PC-3 (cell line): ENCODE results near the gene CPSF4L. TPM values are rescaled to one million over a fixed set of nuclear protein-coding genes. Genes with fewer than 3 reads are reported as not detected.
"Not testable (repeated sequence)": the region's sequence is repeated elsewhere in the genome, so short reads cannot be mapped to it uniquely, and the experiment has no call there.

ENCODE experiments used
- ATAC-seq: fragments of 200-7000 bp; cut with Tn5 transposase; 2 replicates; pipeline ENCODE4 v1.9.1; 2020; ENCODE audit warnings: mild to moderate bottlenecking, moderate library complexity
- BruUV-seq: library from RNA; stranded (reverse); fragments of 400-500 nt; replicated peaks from 2 replicates; lab custom pipeline; 2021; lab: Mats Ljungman, UMichigan
- CTCF ChIA-PET: fragments of 300-600 bp; sonication (Branson Sonifier 250); formaldehyde crosslinking; loops from one replicate; lab custom pipeline; 2022; ENCODE audit warnings: antibody characterized with exemption; lab: Charles Lee
- POLR2A ChIA-PET: fragments of 300-600 bp; sonication (Branson Sonifier 250); formaldehyde crosslinking; loops from one replicate; lab custom pipeline; 2022; ENCODE audit warnings: antibody characterized with exemption; ENCODE audit not compliant: unreplicated experiment; lab: Charles Lee
- DNase-seq: peaks from one replicate; pipeline ENCODE4 v3.0.0-alpha.2; 2015
- H2AFZ ChIP-seq: fragments of 300-600 bp; sonication (generic); 2 replicates; pipeline ENCODE4 v1.6.0; 2016; ENCODE audit warnings: antibody characterized with exemption, low read length
- H3F3A ChIP-seq: fragments of 300-600 bp; sonication (generic); one replicate; pipeline ENCODE4 v1.6.0; 2017; ENCODE audit warnings: antibody characterized with exemption, low read length, control low read depth, mild to moderate bottlenecking; ENCODE audit not compliant: unreplicated experiment
- H3K27ac ChIP-seq: fragments of 300-600 bp; sonication (generic); 2 replicates; pipeline ENCODE4 v1.5.1; 2016; ENCODE audit warnings: mild to moderate bottlenecking, low read length
- H3K27me3 ChIP-seq: fragments of 300-600 bp; sonication (generic); 2 replicates; pipeline ENCODE4 v1.6.1; 2016; ENCODE audit warnings: low read length, mixed read lengths
- H3K36me3 ChIP-seq: fragments of 300-600 bp; sonication (generic); 2 replicates; pipeline ENCODE4 v1.6.1; 2016; ENCODE audit warnings: low read depth, mixed run types, low read length, mixed read lengths
- H3K4me1 ChIP-seq: fragments of 300-600 bp; sonication (generic); 2 replicates; pipeline ENCODE4 v1.5.1; 2016; ENCODE audit warnings: low read length; ENCODE audit not compliant: insufficient read depth
- H3K4me2 ChIP-seq: fragments of 300-600 bp; sonication (generic); 2 replicates; pipeline ENCODE4 v1.6.0; 2016; ENCODE audit warnings: low read length
- H3K4me3 ChIP-seq: fragments of 300-600 bp; sonication (generic); 2 replicates; pipeline ENCODE4 v1.5.1; 2016; ENCODE audit warnings: mild to moderate bottlenecking, low read length, mixed read lengths
- H3K79me2 ChIP-seq: fragments of 300-600 bp; sonication (generic); 2 replicates; pipeline ENCODE4 v1.6.1; 2017; ENCODE audit warnings: low read length, mixed read lengths
- H3K9ac ChIP-seq: fragments of 300-600 bp; sonication (generic); 2 replicates; pipeline ENCODE4 v1.6.0; 2016; ENCODE audit warnings: mild to moderate bottlenecking, low read length
- H3K9me2 ChIP-seq: fragments of 300-600 bp; sonication (generic); replicated peaks from 2 replicates; pipeline ENCODE4 v1.6.1; 2016; ENCODE audit warnings: mixed run types, low read length, mixed read lengths
- H3K9me3 ChIP-seq: fragments of 300-600 bp; sonication (generic); 2 replicates; pipeline ENCODE4 v1.6.1; 2016; ENCODE audit warnings: low read length, mixed read lengths
- H4K20me1 ChIP-seq: fragments of 300-600 bp; sonication (generic); 2 replicates; pipeline ENCODE4 v1.6.1; 2016; ENCODE audit warnings: low read length, mixed read lengths
- EZH2 ChIP-seq: fragments of 300-600 bp; sonication (generic); IDR thresholded peaks from one replicate; pipeline ENCODE4 v1.6.1; 2017; ENCODE audit warnings: antibody characterized with exemption, mild to moderate bottlenecking, low read length; ENCODE audit not compliant: unreplicated experiment
- EZH2phosphoT487 ChIP-seq: fragments of 300-600 bp; sonication (generic); IDR thresholded peaks from 2 replicates; pipeline ENCODE4 v1.6.1; 2018; ENCODE audit warnings: mild to moderate bottlenecking, antibody characterized with exemption, low read length, borderline replicate concordance
- intact Hi-C: fragments of 100-400 bp; cut with micrococcal nuclease; formaldehyde crosslinking; loops from 2 replicates; pipeline ENCODE4 v1.9.0; 2023
- total RNA-seq: library from RNA; depleted of rRNA; stranded (reverse); fragments of >200 nt; gene quantifications from 2 replicates; pipeline ENCODE4 v1.2.3, GENCODE V29; 2014
- TF ChIP-seq, protein P1 (sequence below): fragments of 300-600 bp; sonication (generic); conservative IDR thresholded peaks from 2 replicates; pipeline ENCODE4 v1.5.1; 2017; ENCODE audit warnings: antibody characterized with exemption, low read depth, mild to moderate bottlenecking, low read length

Gene CPSF4L
- total RNA-seq, 1 experiment from 2014 or later: not detected

- 0 out of 2 replicates have a peak, but pooled peaks cover 7% of the 10 kb centered on the region for H3K36me3 ChIP-seq
- peak overlapping the region; percentile 94 for H3K4me3 ChIP-seq
- H3F3A ChIP-seq: no peaks in the 10 kb centered on the region
- ATAC-seq (no peak), DNase-seq (no peak)
- no peaks in the 10 kb centered on the region for H3K9me2 ChIP-seq
- H3K4me1 ChIP-seq: peaks cover 56% of the 10 kb centered on the region
- BruUV-seq: TSS peak; percentile 53
- peak overlapping the region; percentile 76 for H3K27ac ChIP-seq
- CTCF ChIA-PET: interaction anchor here (0.8 to 1.6 kb wide), 5 partner anchors 18 to 60 kb away, joined by 3 to 13 read pairs (median 5); no protein-coding TSS in a partner anchor
- peaks cover 12% of the 10 kb centered on the region for H4K20me1 ChIP-seq
- intact Hi-C loops: loop anchor here (5.0 to 10.0 kb wide), 4 partner anchors 53 to 895 kb away; partner anchors contain the start of genes COG1 and RPL38
- peak overlapping the region; percentile 100 for H3K4me2 ChIP-seq
- peak overlapping the region; percentile 86 for H3K9ac ChIP-seq
- peaks cover 68% of the 10 kb centered on the region for H3K79me2 ChIP-seq
- H3K27me3 ChIP-seq: no peaks in the 10 kb centered on the region
- TF ChIP-seq EZH2 (no peak), EZH2phosphoT487 (no peak)
- TF ChIP-seq, protein P1, sequence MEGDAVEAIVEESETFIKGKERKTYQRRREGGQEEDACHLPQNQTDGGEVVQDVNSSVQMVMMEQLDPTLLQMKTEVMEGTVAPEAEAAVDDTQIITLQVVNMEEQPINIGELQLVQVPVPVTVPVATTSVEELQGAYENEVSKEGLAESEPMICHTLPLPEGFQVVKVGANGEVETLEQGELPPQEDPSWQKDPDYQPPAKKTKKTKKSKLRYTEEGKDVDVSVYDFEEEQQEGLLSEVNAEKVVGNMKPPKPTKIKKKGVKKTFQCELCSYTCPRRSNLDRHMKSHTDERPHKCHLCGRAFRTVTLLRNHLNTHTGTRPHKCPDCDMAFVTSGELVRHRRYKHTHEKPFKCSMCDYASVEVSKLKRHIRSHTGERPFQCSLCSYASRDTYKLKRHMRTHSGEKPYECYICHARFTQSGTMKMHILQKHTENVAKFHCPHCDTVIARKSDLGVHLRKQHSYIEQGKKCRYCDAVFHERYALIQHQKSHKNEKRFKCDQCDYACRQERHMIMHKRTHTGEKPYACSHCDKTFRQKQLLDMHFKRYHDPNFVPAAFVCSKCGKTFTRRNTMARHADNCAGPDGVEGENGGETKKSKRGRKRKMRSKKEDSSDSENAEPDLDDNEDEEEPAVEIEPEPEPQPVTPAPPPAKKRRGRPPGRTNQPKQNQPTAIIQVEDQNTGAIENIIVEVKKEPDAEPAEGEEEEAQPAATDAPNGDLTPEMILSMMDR: no peak
- H3K9me3 ChIP-seq: no peaks in the 10 kb centered on the region
- POLR2A ChIA-PET: interaction anchor here (0.6 to 1.8 kb wide), 3 partner anchors 16 to 60 kb away, joined by 3 to 15 read pairs (median 4); no protein-coding TSS in a partner anchor
- peak overlapping the region; percentile 68; the same call in 1 of the 2 replicates for H2AFZ ChIP-seq
Observed at GRCh38 chr17:73309727-73310596, 48.3 kb upstream of the CPSF4L start.

- H2AFZ ChIP-seq, H3F3A ChIP-seq, H3K36me3 ChIP-seq, ATAC-seq, H3K9me3 ChIP-seq, DNase-seq, H3K27me3 ChIP-seq, CTCF ChIA-PET, H3K9me2 ChIP-seq, BruUV-seq: not testable (repeated sequence)
- Histone ChIP-seq H3K4me2 (peak overlapping the region; percentile 100), H3K4me3 (peak overlapping the region; percentile 44), H3K79me2 (peaks cover 78% of the 10 kb centered on the region), H3K4me1 (peaks cover 66% of the 10 kb centered on the region), H3K27ac (peak overlapping the region; percentile 52), H3K9ac (peak overlapping the region; percentile 2; the same call in 1 of the 2 replicates), H4K20me1 (peaks cover 12% of the 10 kb centered on the region)
- POLR2A ChIA-PET: interaction anchor here (0.6 kb wide), 1 partner anchor 1874 kb away, joined by 5 read pairs; no protein-coding TSS in a partner anchor
- intact Hi-C loops: loop anchor here (5.0 to 10.0 kb wide), 2 partner anchors 52 to 896 kb away; partner anchors contain the start of gene RPL38
Observed at GRCh38 chr17:73308959-73309358, 47.3 kb upstream of the CPSF4L start.

GRCh38 chr17:73308017-73308823, 46.5 kb upstream of the CPSF4L start:
- Histone ChIP-seq H2AFZ (no peak overlapping the region), H3K79me2 (peaks cover 86% of the 10 kb centered on the region), H3K9me2 (no peaks in the 10 kb centered on the region), H4K20me1 (peaks cover 12% of the 10 kb centered on the region), H3K4me2 (peak overlapping the region; percentile 100), H3F3A (no peaks in the 10 kb centered on the region), H3K9me3 (no peaks in the 10 kb centered on the region), H3K4me1 (peaks cover 73% of the 10 kb centered on the region), H3K27me3 (no peaks in the 10 kb centered on the region), H3K36me3 (0 out of 2 replicates have a peak, but pooled peaks cover 7% of the 10 kb centered on the region), H3K27ac (peak overlapping the region; percentile 52), H3K9ac (peak overlapping the region; percentile 2), H3K4me3 (peak overlapping the region; percentile 44)
- TSS peak; percentile 0 for BruUV-seq
- CTCF ChIA-PET: interaction anchor here (0.6 to 0.9 kb wide), 2 partner anchors 12 to 62 kb away, joined by 3 to 8 read pairs; no protein-coding TSS in a partner anchor
- TF ChIP-seq EZH2 (no peak), EZH2phosphoT487 (no peak)
- TF ChIP-seq, protein P1: no peak
- no peak for ATAC-seq
- intact Hi-C loops: loop anchor here (5.0 to 10.0 kb wide), 2 partner anchors 51 to 897 kb away; partner anchors contain the start of gene RPL38
- DNase-seq: peak; percentile 95
- POLR2A ChIA-PET: interaction anchor here (0.6 kb wide), 1 partner anchor 1873 kb away, joined by 5 read pairs; no protein-coding TSS in a partner anchor
